ENCODE measurements around the gene MC5R. TPM values are rescaled to one million over a fixed set of nuclear protein-coding genes. Genes with fewer than 3 reads are reported as not detected.

The MC5R gene
- total RNA-seq, 4 donors from 2014 or later = not detected

GRCh38 chr18:13808294-13809042, 15.5 kb upstream of the MC5R start:
- Histone ChIP-seq H3K36me3 (no peaks in the 10 kb centered on the region), H3K27me3 (no peaks in the 10 kb centered on the region), H3K27ac (no peak overlapping the region), H3K4me3 (no peak overlapping the region), H3K4me1 (no peaks in the 10 kb centered on the region), H3K9me3 (no peaks in the 10 kb centered on the region)
- no peak for TF ChIP-seq POLR2A (IDR thresholded peaks at IDR 0.05)
- no peak for TF ChIP-seq CTCF (IDR thresholded peaks at IDR 0.05)
- DNase-seq = no peak
- intact Hi-C loops (cut with DNase I; ENCODE audit: low total_unique reads) = no loop called here

GRCh38 chr18:13809043-13809430, 14.9 kb upstream of the MC5R start:
- no peaks in the 10 kb centered on the region for H3K36me3 ChIP-seq
- intact Hi-C loops (cut with DNase I; ENCODE audit: low total_unique reads) = no loop called here
- no peak overlapping the region for H3K4me3 ChIP-seq
- DNase-seq = no peak
- H3K27ac ChIP-seq = no peak overlapping the region
- no peaks in the 10 kb centered on the region for H3K27me3 ChIP-seq
- no peaks in the 10 kb centered on the region for H3K9me3 ChIP-seq
- no peaks in the 10 kb centered on the region for H3K4me1 ChIP-seq
- no peak for TF ChIP-seq POLR2A (IDR thresholded peaks at IDR 0.05)
- no peak for TF ChIP-seq CTCF (IDR thresholded peaks at IDR 0.05)

GRCh38 chr18:13809531-13810255, 14.3 kb upstream of the MC5R start:
- Histone ChIP-seq H3K9me3 (no peaks in the 10 kb centered on the region), H3K4me3 (no peak overlapping the region), H3K27me3 (no peaks in the 10 kb centered on the region), H3K36me3 (no peaks in the 10 kb centered on the region), H3K27ac (no peak overlapping the region), H3K4me1 (no peaks in the 10 kb centered on the region)
- TF ChIP-seq POLR2A (IDR thresholded peaks at IDR 0.05) (no peak), CTCF (IDR thresholded peaks at IDR 0.05) (no peak)
- intact Hi-C loops (cut with DNase I; ENCODE audit: low total_unique reads) = no loop called here
- DNase-seq = no peak

GRCh38 chr18:13810950-13811485, 12.9 kb upstream of the MC5R start:
- no peak for DNase-seq
- intact Hi-C loops (cut with DNase I; ENCODE audit: low total_unique reads) = no loop called here
- H3K4me3 ChIP-seq = no peak overlapping the region
- no peak for TF ChIP-seq POLR2A (IDR thresholded peaks at IDR 0.05)
- TF ChIP-seq CTCF (IDR thresholded peaks at IDR 0.05) = no peak
- no peaks in the 10 kb centered on the region for H3K36me3 ChIP-seq
- no peaks in the 10 kb centered on the region for H3K9me3 ChIP-seq
- no peaks in the 10 kb centered on the region for H3K27me3 ChIP-seq
- no peaks in the 10 kb centered on the region for H3K4me1 ChIP-seq
- H3K27ac ChIP-seq = no peak overlapping the region

- intact Hi-C loops (cut with DNase I; ENCODE audit: low total_unique reads) = no loop called here
- H3K4me3 ChIP-seq = no peak overlapping the region
- H3K9me3 ChIP-seq = no peaks in the 10 kb centered on the region
- no peaks in the 10 kb centered on the region for H3K4me1 ChIP-seq
- TF ChIP-seq CTCF (IDR thresholded peaks at IDR 0.05) (no peak), POLR2A (IDR thresholded peaks at IDR 0.05) (no peak)
- H3K27me3 ChIP-seq = no peaks in the 10 kb centered on the region
- no peaks in the 10 kb centered on the region for H3K36me3 ChIP-seq
- H3K27ac ChIP-seq = no peak overlapping the region
- DNase-seq = no peak
These were observed 12.0 kb upstream of the MC5R start for GRCh38 chr18:13811993-13812392.
